Prostate gland (tissue), 2 donors: Measurements from ENCODE around the gene ARHGAP26.

Source experiments
- POLR2A ChIP-seq: fragments of 450-650 bp; IDR thresholded peaks from one replicate; pipeline ENCODE4 v1.6.1; 2016; ENCODE audit warnings: antibody characterized with exemption, mild to moderate bottlenecking
- POLR2AphosphoS5 ChIP-seq: sonication (generic); formaldehyde crosslinking; IDR thresholded peaks from one replicate; pipeline ENCODE4 v1.6.1; 2017; ENCODE audit warnings: antibody characterized with exemption
- TF ChIP-seq, protein P1 (sequence below), 4 experiments: fragments of 200-600 bp in 2 of 4; fragments of 450-650 bp in 2 of 4; sonication (generic) in 2 of 4; IDR thresholded peaks; 1 replicate in 3 of 4; 2 replicates in 1 of 4; pipeline ENCODE4 v1.5.1; 2016 to 2019; ENCODE audit warnings: antibody characterized with exemption in 4 of 4, mild to moderate bottlenecking in 2 of 4, moderate library complexity in 2 of 4

DNA sequence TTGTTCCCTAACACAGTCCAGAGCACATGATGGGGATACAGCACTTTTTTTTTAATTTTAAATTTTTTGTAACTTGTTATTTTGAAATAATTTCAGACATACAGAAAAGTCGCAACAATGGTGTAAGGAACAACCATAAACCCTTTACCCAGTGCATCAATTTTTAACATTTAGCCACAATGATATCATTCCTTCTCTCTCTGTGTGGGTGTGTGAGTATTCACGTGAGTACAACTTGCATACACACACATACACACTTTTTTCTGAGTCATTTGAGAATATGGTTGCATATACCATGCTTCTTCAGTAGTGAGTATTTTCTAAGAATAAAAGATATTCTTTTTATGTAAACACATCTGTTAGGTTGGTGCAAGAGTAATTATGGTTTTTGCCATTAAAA, 135.2 kb downstream of the ARHGAP26 start:
- TF ChIP-seq, protein P1, sequence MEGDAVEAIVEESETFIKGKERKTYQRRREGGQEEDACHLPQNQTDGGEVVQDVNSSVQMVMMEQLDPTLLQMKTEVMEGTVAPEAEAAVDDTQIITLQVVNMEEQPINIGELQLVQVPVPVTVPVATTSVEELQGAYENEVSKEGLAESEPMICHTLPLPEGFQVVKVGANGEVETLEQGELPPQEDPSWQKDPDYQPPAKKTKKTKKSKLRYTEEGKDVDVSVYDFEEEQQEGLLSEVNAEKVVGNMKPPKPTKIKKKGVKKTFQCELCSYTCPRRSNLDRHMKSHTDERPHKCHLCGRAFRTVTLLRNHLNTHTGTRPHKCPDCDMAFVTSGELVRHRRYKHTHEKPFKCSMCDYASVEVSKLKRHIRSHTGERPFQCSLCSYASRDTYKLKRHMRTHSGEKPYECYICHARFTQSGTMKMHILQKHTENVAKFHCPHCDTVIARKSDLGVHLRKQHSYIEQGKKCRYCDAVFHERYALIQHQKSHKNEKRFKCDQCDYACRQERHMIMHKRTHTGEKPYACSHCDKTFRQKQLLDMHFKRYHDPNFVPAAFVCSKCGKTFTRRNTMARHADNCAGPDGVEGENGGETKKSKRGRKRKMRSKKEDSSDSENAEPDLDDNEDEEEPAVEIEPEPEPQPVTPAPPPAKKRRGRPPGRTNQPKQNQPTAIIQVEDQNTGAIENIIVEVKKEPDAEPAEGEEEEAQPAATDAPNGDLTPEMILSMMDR (IDR thresholded peaks at IDR 0.05): no peak
- no peak for TF ChIP-seq POLR2AphosphoS5
- no peak for TF ChIP-seq POLR2A
